GM12891 (cell line): ENCODE results near the gene SMYD4.
"Not testable (repeated sequence)": the region's sequence is repeated elsewhere in the genome, so short reads cannot be mapped to it uniquely, and the experiment has no call there.

ENCODE experiments used
- PAX5 ChIP-seq: IDR thresholded peaks from 2 replicates; pipeline ENCODE4 v1.6.1; 2011; ENCODE audit warnings: low read length, moderate library complexity, mild to moderate bottlenecking; ENCODE audit not compliant: insufficient read depth, severe bottlenecking
- POLR2A ChIP-seq: IDR thresholded peaks from 2 replicates; pipeline ENCODE4 v1.6.1; 2011; ENCODE audit warnings: low read depth, low read length, control low read depth
- POLR2AphosphoS5 ChIP-seq: IDR thresholded peaks from 2 replicates; pipeline ENCODE4 v1.6.1; 2011; ENCODE audit warnings: low read depth, low read length, control low read depth
- POU2F2 ChIP-seq: IDR thresholded peaks from 2 replicates; pipeline ENCODE4 v1.6.1; 2011; ENCODE audit warnings: low read depth, mild to moderate bottlenecking, control low read depth, low read length, moderate library complexity
- TAF1 ChIP-seq: IDR thresholded peaks from 2 replicates; pipeline ENCODE4 v1.6.1; 2011; ENCODE audit warnings: low read depth, low read length, control low read depth

- TF ChIP-seq TAF1, POLR2AphosphoS5, POLR2A, PAX5, POU2F2: not testable (repeated sequence)
These were observed 56.6 kb downstream of the SMYD4 start for GRCh38 chr17:1773000-1773695.
